ENCODE results near the gene HOXA11.

Gene HOXA11

GRCh38 chr7:27163288-27164044 is 21.6 kb downstream of the HOXA11 start:
- no peak overlapping the region for H3K27ac Mint-ChIP-seq
- no peak for ATAC-seq
- peaks cover 6% of the 10 kb centered on the region for H3K36me3 Mint-ChIP-seq
- peak overlapping the region; percentile 42 for H3K4me3 Mint-ChIP-seq
- DNase-seq (ENCODE audit: low spot score in 2 of 2) = no peak
- no peaks in the 10 kb centered on the region for H3K9me3 Mint-ChIP-seq
- H3K4me1 Mint-ChIP-seq = peaks cover 26% of the 10 kb centered on the region

DNA sequence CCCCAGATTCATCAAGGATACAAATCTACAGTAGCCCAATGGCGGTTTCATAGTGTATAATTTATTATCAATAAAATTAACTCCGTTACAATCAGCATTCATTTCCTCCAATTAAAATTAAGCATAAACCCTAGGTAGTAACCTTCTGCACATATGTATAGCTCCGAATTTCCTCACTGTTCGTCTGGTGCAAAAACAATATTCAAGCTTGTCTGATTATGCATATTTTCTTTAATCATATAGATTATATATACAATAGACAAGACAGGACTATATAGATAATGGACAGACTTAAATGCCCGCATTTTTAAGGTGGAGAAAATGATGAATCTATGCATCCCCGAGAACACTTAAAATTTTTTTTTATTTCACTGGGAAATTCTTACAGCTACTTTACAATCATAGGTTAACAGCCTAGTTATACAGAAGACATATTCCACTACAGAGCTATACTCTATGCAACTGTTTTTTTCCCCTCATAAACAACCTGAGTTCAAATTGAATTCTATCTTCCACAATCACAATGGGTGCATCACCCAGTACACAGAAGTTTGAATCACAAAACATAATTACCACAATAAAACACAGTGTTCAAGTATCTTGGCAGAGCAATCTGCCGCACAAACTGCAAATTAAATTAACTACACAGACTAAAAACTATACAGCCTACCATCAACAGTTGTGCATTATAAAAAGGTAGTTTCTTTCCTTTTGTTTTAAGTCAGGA is 22.3 kb downstream of the HOXA11 start:
- peaks cover 32% of the 10 kb centered on the region for H3K4me1 Mint-ChIP-seq
- H3K4me3 Mint-ChIP-seq = no peak overlapping the region
- ATAC-seq (no peak), DNase-seq (ENCODE audit: low spot score in 2 of 2) (no peak)
- H3K27ac Mint-ChIP-seq = no peak overlapping the region
- peaks cover 10% of the 10 kb centered on the region for H3K36me3 Mint-ChIP-seq
- no peaks in the 10 kb centered on the region for H3K9me3 Mint-ChIP-seq

- peaks cover 35% of the 10 kb centered on the region for H3K4me1 Mint-ChIP-seq
- no peaks in the 10 kb centered on the region for H3K9me3 Mint-ChIP-seq
- ATAC-seq (no peak), DNase-seq (ENCODE audit: low spot score in 2 of 2) (no peak)
- peaks cover 18% of the 10 kb centered on the region for H3K36me3 Mint-ChIP-seq
- H3K27ac Mint-ChIP-seq = no peak overlapping the region
- H3K4me3 Mint-ChIP-seq = no peak overlapping the region
Observed at GRCh38 chr7:27161721-27162560, 23.1 kb downstream of the HOXA11 start.

DNA sequence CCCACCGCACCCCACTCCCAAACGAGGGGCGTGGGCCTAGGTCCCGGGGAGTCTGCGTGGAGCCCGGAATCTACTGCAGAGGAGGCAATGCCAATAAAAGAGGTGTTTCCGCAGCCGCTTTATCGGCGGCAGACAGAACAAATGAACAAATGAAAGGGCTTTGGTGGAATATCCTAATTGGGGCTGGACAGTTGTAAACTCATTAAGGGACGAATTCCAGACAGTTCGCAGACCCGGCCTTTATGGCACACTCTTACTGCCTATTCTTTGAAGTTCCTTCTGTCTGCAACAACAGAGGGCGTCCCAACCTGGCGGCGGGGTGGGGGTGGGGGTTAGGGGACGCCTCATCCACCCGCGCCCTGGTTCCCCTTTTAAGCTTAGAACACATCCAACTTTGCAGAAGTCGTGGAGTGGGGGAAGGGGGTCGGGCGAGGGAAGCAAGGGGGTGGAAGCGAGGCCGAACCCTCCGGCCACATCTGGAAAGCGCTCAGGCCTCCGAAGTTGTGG is 23.8 kb downstream of the HOXA11 start:
- no peaks in the 10 kb centered on the region for H3K9me3 Mint-ChIP-seq
- DNase-seq (ENCODE audit: low spot score in 2 of 2) (no peak), ATAC-seq (no peak)
- H3K36me3 Mint-ChIP-seq = peaks cover 20% of the 10 kb centered on the region
- peak overlapping the region; percentile 70 for H3K4me3 Mint-ChIP-seq
- H3K27ac Mint-ChIP-seq = no peak overlapping the region
- H3K4me1 Mint-ChIP-seq = peaks cover 36% of the 10 kb centered on the region

GRCh38 chr7:27160546-27161213 is 24.4 kb downstream of the HOXA11 start:
- ATAC-seq (peak; percentile 67), DNase-seq (ENCODE audit: low spot score in 2 of 2) (peak; percentile 86 to 92)
- no peaks in the 10 kb centered on the region for H3K9me3 Mint-ChIP-seq
- peak overlapping the region; percentile 70 for H3K4me3 Mint-ChIP-seq
- H3K27ac Mint-ChIP-seq = no peak overlapping the region
- peaks cover 21% of the 10 kb centered on the region for H3K36me3 Mint-ChIP-seq
- peaks cover 39% of the 10 kb centered on the region for H3K4me1 Mint-ChIP-seq

DNA sequence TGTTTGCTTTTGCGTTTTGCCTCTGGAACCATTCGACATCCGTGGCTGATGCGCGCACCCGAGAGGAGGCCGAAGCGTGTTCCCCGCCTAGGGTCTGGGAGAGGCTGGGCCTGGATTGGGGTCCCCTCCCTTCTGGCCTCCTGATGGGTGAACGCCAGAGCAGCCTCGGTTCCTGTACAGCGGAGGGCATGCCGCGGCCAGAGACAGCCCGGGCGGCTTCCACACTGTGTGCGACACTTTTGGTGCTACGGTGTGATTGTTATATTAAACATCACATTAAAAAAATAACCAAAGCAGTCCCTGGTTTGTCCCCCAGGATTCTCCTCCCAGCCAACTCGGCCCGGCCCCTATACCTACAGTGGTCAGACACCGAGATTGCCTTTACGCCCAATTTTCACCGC is 24.9 kb downstream of the HOXA11 start:
- peaks cover 42% of the 10 kb centered on the region for H3K4me1 Mint-ChIP-seq
- DNase-seq (ENCODE audit: low spot score in 2 of 2) (no peak), ATAC-seq (peak; percentile 31)
- H3K36me3 Mint-ChIP-seq = peaks cover 19% of the 10 kb centered on the region
- peak overlapping the region; percentile 70 for H3K4me3 Mint-ChIP-seq
- H3K9me3 Mint-ChIP-seq = no peaks in the 10 kb centered on the region
- no peak overlapping the region for H3K27ac Mint-ChIP-seq

- no peak overlapping the region for H3K27ac Mint-ChIP-seq
- DNase-seq (ENCODE audit: low spot score in 2 of 2) (no peak), ATAC-seq (no peak)
- peaks cover 45% of the 10 kb centered on the region for H3K4me1 Mint-ChIP-seq
- H3K9me3 Mint-ChIP-seq = no peaks in the 10 kb centered on the region
- H3K4me3 Mint-ChIP-seq = peak overlapping the region; percentile 70
- peaks cover 25% of the 10 kb centered on the region for H3K36me3 Mint-ChIP-seq
Observed at GRCh38 chr7:27159266-27160144, 25.5 kb downstream of the HOXA11 start.

- ATAC-seq = no peak
- H3K27ac Mint-ChIP-seq = no peak overlapping the region
- H3K4me3 Mint-ChIP-seq = peak overlapping the region; percentile 39
- no peaks in the 10 kb centered on the region for H3K9me3 Mint-ChIP-seq
- H3K4me1 Mint-ChIP-seq = peaks cover 41% of the 10 kb centered on the region
- H3K36me3 Mint-ChIP-seq = peaks cover 25% of the 10 kb centered on the region
- no peak for DNase-seq (ENCODE audit: low spot score in 2 of 2)
Observed at GRCh38 chr7:27158436-27159265, 26.4 kb downstream of the HOXA11 start.

GRCh38 chr7:27157702-27158431 is 27.2 kb downstream of the HOXA11 start:
- Mint-ChIP-seq H3K4me3 (peak overlapping the region; percentile 39), H3K27ac (no peak overlapping the region)

GRCh38 chr7:27156916-27157701 is 27.9 kb downstream of the HOXA11 start:
- Mint-ChIP-seq H3K4me3 (peak overlapping the region; percentile 73), H3K27ac (no peak overlapping the region), H3K9me3 (no peaks in the 10 kb centered on the region), H3K36me3 (peaks cover 25% of the 10 kb centered on the region), H3K4me1 (peaks cover 42% of the 10 kb centered on the region)
- DNase-seq (ENCODE audit: low spot score in 2 of 2) (no peak), ATAC-seq (no peak)

More at GRCh38 chr7:27157702-27158431, 27.2 kb downstream of the HOXA11 start:
- Mint-ChIP-seq H3K4me1 (peaks cover 40% of the 10 kb centered on the region), H3K9me3 (no peaks in the 10 kb centered on the region), H3K36me3 (peaks cover 25% of the 10 kb centered on the region)
- DNase-seq (ENCODE audit: low spot score in 2 of 2) = no peak
- no peak for ATAC-seq

DNA sequence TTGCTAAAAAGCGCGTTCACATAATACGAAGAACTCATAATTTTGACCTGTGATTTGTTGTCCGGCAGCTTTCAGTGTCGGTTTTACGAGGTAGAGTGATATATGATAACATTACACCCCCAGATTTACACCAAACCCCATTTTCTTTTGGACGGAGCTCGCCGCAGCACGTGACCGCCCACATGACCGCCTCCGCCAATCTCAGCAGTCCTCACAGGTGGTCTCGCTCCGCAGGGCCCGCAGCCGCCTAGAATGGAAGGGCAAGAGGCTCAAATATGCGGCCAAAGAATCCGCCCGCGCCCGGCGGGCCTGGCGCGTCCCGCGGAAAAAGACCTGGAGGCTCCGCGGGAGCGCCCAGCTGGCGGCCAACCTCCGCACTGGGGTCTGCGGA is 28.5 kb downstream of the HOXA11 start, which contains the start of gene HOXA7:
HOXA7 (minus strand) TSS at position 168 of the 391 bp plus-strand sequence; CDS start at position 38, 130 bp downstream.
- DNase-seq (ENCODE audit: low spot score in 2 of 2) (peak in 1 of 2 donors; percentile 52), ATAC-seq (no peak)
- H3K27ac Mint-ChIP-seq = no peak within 1 kb of the TSS
- H3K4me1 Mint-ChIP-seq = peaks cover 48% of the 10 kb centered on the region
- H3K36me3 Mint-ChIP-seq = peaks cover 25% of the 10 kb centered on the region
- peak within 1 kb of the TSS; percentile 73 for H3K4me3 Mint-ChIP-seq
- no peaks in the 10 kb centered on the region for H3K9me3 Mint-ChIP-seq
